Lung (tissue), 12 donors: Measurements from ENCODE around the gene CLDN3. TPM values are rescaled to one million over a fixed set of nuclear protein-coding genes. Genes with fewer than 3 reads are reported as not detected.

Experiments
- ATAC-seq: fragments of 200-7000 bp; cut with Tn5 transposase; one replicate; pipeline ENCODE4 v1.9.1; 2020; ENCODE audit warnings: moderate number of reproducible peaks; ENCODE audit not compliant: insufficient read depth, low FRiP score
- DNase-seq, 3 donors: peaks; one replicate each; pipeline ENCODE4 v3.0.0-alpha.2; 2013 to 2017
- H3K27ac ChIP-seq, 2 donors: one replicate each; pipeline ENCODE4 v1.5.1; 2013; ENCODE audit warnings: mild to moderate bottlenecking in 2 of 2, moderate library complexity in 2 of 2, control low read depth in 1 of 2, inconsistent platforms in 1 of 2, low read depth in 1 of 2, low read length in 1 of 2
- H3K27me3 ChIP-seq, 3 donors: one replicate each; pipeline ENCODE4 v1.5.1; 2013; ENCODE audit warnings: low read length in 2 of 3; ENCODE audit not compliant: control insufficient read depth in 3 of 3, insufficient read depth in 3 of 3
- H3K36me3 ChIP-seq, 4 donors: one replicate each; pipeline ENCODE4 v1.5.1; 2013; ENCODE audit warnings: low read length in 4 of 4, mild to moderate bottlenecking in 1 of 4, moderate library complexity in 1 of 4; ENCODE audit not compliant: control insufficient read depth in 4 of 4, insufficient read depth in 4 of 4
- H3K4me1 ChIP-seq, 5 donors: one replicate each; pipeline ENCODE4 v1.5.1; 2013; ENCODE audit warnings: low read length in 5 of 5, mild to moderate bottlenecking in 2 of 5, moderate library complexity in 1 of 5; ENCODE audit not compliant: control insufficient read depth in 5 of 5, insufficient read depth in 5 of 5
- H3K4me3 ChIP-seq: one replicate; pipeline ENCODE4 v1.5.1; 2013; ENCODE audit warnings: mild to moderate bottlenecking, control low read depth, moderate library complexity
- H3K9ac ChIP-seq, 2 donors: one replicate each; pipeline ENCODE4 v1.5.1; 2013; ENCODE audit warnings: low read length in 2 of 2, control low read depth in 1 of 2; ENCODE audit not compliant: insufficient read depth in 1 of 2
- H3K9me3 ChIP-seq, 4 donors: one replicate each; pipeline ENCODE4 v1.5.1; 2013; ENCODE audit warnings: low read length in 3 of 4, mild to moderate bottlenecking in 1 of 4, moderate library complexity in 1 of 4; ENCODE audit not compliant: control insufficient read depth in 4 of 4, insufficient read depth in 3 of 4
- WGBS, 2 donors: extraction: QIAGEN DNeasy Blood & Tissue Kit; methylation state at CpG; one replicate each; pipeline ENCODE4 v1.1.7; 2013; 5-methylcytosine and 5-hydroxymethylcytosine counted together
- polyA plus RNA-seq, 2 donors: library from polyadenylated mRNA; stranded (reverse); fragments of 200-250 nt; gene quantifications; one replicate each; pipeline ENCODE4 v1.2.1, GENCODE V29; 2013
- total RNA-seq, 2 donors: library from RNA; depleted of rRNA in 1 of 2; stranded (reverse); fragments of >200 nt in 1 of 2; gene quantifications; one replicate each; pipeline ENCODE4 v1.2.1, GENCODE V29; 2014 to 2021
- TF ChIP-seq, protein P1 (sequence below): IDR thresholded peaks from 2 replicates; pipeline ENCODE4 v1.5.1; 2012; ENCODE audit warnings: mild to moderate bottlenecking; ENCODE audit errors: control extremely low read depth, extremely low read depth
- donor health status: control.
- donor health status: control.
- donor health status: Bipolar disorder and iron deficiency.
- donor health status: healthy.
- donor health status: DM: yes; HTN: yes; CAD: no.

CLDN3 gene
- total and polyA plus RNA-seq, 4 donors: 42.9 to 54.7 (median 43.6) TPM

DNA sequence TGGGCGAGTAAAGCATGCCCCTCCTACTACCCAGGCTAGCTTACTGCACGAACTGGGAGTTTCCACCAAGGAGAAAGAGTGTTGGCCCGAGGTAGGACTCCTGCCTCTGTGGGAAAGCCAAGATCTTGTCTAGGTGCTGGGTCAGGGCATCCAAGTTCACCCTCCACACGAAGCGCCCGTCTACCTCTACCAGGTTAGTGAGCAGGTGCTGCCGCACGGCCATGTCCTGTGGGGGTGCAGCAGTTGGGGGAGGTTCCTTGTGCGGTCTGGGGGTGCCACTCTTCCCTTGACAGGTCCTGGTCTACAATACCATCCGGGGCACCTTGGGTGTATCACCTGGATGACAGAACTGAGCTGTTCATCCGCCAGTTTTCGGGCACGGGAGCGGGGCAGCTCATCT lies 33.2 kb downstream of the CLDN3 start:
- Histone ChIP-seq H3K27me3 (no peaks in the 10 kb centered on the region), H3K4me3 (no peak overlapping the region), H3K9me3 (no peaks in the 10 kb centered on the region), H3K27ac (no peak overlapping the region), H3K4me1 (peaks cover 0 to 10% (median 0%) of the 10 kb centered on the region in 5 donors), H3K9ac (no peak overlapping the region), H3K36me3 (peaks cover 0 to 11% (median 8%) of the 10 kb centered on the region in 4 donors)
- TF ChIP-seq, protein P1, sequence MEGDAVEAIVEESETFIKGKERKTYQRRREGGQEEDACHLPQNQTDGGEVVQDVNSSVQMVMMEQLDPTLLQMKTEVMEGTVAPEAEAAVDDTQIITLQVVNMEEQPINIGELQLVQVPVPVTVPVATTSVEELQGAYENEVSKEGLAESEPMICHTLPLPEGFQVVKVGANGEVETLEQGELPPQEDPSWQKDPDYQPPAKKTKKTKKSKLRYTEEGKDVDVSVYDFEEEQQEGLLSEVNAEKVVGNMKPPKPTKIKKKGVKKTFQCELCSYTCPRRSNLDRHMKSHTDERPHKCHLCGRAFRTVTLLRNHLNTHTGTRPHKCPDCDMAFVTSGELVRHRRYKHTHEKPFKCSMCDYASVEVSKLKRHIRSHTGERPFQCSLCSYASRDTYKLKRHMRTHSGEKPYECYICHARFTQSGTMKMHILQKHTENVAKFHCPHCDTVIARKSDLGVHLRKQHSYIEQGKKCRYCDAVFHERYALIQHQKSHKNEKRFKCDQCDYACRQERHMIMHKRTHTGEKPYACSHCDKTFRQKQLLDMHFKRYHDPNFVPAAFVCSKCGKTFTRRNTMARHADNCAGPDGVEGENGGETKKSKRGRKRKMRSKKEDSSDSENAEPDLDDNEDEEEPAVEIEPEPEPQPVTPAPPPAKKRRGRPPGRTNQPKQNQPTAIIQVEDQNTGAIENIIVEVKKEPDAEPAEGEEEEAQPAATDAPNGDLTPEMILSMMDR: no peak
- 95 to 96% methylated on average over 14 of the region's 14 CpGs for WGBS, 2 donors
- ATAC-seq: no peak
- DNase-seq: no peak

DNA sequence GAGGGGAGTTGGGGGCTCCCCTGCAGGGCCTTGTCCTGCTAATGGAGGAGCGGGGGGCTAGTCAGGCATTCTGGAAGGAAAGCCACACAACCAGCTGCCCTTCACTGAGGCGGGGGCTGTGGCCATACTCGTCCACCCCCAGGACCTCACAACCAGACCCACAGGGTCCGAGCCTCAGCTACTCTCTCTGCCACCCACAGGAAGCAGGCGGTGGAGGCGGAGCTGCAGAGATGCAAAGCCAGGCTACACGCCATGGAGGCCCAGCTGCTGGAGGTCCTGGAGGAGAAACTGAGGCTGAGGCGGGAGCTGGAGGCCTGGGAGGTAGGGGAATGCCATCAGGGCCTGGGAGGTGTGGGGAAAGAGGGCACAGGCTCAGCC lies 34.6 kb downstream of the CLDN3 start:
- Histone ChIP-seq H3K4me3 (no peak overlapping the region), H3K27ac (peak overlapping the region in 1 of 2 donors; percentile 88), H3K27me3 (no peaks in the 10 kb centered on the region), H3K9ac (no peak overlapping the region), H3K9me3 (peaks cover 0 to 1% (median 0%) of the 10 kb centered on the region in 4 donors), H3K4me1 (peaks cover 0 to 10% (median 0%) of the 10 kb centered on the region in 5 donors), H3K36me3 (peaks cover 0 to 11% (median 8%) of the 10 kb centered on the region in 4 donors)
- 90 to 93% methylated on average over 8 of the region's 8 CpGs for WGBS, 2 donors
- DNase-seq (no peak), ATAC-seq (no peak)
- TF ChIP-seq, protein P1: no peak

DNA sequence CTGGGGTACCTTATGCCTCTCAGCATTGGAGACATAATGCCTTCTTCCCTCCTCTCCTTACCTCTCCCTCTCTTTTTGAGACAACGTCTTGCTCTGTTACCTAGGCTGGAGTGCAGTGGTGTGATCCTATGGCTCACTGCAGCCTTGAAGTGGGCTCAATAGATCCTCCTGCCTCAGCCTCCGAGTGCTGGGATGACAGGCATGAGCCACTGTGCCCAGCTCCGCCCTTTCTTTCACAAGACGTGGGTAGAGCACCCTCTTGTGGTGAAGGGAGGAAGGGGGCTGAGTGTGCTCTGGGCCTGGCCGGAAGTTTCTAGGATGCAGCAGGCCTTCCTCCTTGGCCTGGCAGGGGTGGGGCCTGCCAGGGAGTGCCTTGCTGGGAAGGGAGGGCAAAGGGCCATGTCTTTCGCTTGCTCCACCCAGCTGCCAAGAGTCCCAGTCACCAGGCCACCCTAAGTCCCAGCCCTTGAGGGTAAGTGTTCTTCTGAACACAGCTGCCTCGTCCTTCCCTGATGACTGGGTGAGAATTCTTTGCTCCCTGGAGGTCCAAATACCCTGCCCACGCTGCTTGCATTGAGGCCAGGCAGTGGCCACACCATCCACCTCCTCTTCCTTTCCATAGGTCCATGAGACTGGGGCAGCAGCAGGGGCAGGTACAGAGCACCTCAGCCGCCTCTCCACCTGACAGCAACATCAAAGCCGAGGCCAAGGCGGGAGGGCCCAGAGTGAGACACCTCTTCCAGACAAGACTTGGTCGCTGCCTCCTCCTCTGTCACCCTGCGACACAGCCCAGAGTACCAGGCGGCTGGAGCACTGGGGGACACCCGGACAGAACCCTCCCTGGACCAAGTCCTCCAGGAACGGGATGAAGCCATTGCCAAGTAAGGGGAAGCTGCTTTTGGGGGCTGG lies 35.2 kb downstream of the CLDN3 start:
- TF ChIP-seq, protein P1: peak; percentile 71
- Histone ChIP-seq H3K36me3 (peaks cover 0 to 11% (median 8%) of the 10 kb centered on the region in 4 donors), H3K9ac (no peak overlapping the region), H3K9me3 (peaks cover 0 to 1% (median 0%) of the 10 kb centered on the region in 4 donors), H3K27ac (peak overlapping the region in 1 of 2 donors; percentile 88), H3K4me3 (no peak overlapping the region), H3K4me1 (peaks cover 0 to 10% (median 0%) of the 10 kb centered on the region in 5 donors), H3K27me3 (no peaks in the 10 kb centered on the region)
- DNase-seq (peak; percentile 44 to 59 (median 49)), ATAC-seq (peak; percentile 54)
- 60 to 61% methylated on average over 16 of the region's 16 CpGs for WGBS, 2 donors
